GM23248 (cell line): Measurements from ENCODE around the gene SCAI.

ENCODE experiments used
- EZH2 ChIP-seq: fragments of 200-600 bp; sonication (generic); IDR thresholded peaks from 2 replicates; pipeline ENCODE4 v1.6.1; 2018; ENCODE audit warnings: antibody characterized with exemption, mild to moderate bottlenecking; ENCODE audit not compliant: insufficient read depth, poor library complexity, severe bottlenecking
- EZH2phosphoT487 ChIP-seq: fragments of 200-600 bp; sonication (generic); IDR thresholded peaks from 2 replicates; pipeline ENCODE4 v1.6.1; 2018; ENCODE audit warnings: antibody characterized with exemption, moderate library complexity, mild to moderate bottlenecking, low read depth; ENCODE audit not compliant: insufficient read depth

DNA sequence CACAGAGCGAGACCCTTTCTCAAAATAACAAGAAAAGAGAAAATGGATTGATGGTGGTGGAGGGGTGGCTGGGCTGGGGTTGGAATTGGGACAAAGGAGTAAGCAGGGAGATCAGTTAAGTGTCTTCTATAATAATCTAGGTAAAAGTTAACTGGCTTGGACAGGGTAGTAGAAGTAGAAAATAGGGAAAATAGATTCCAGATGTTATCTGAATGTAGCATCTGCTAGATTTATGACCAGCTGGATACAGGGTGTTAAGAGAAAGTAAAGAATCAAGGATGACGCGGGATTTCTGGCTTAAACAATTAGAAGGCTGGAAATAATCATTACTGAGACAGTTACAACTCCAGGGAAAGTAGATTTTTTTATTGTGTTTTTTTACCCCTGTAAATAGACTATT lies 33.3 kb upstream of the SCAI start:
- TF ChIP-seq EZH2 (no peak), EZH2phosphoT487 (no peak)
